ENCODE measurements around the gene BCL2.

DNA sequence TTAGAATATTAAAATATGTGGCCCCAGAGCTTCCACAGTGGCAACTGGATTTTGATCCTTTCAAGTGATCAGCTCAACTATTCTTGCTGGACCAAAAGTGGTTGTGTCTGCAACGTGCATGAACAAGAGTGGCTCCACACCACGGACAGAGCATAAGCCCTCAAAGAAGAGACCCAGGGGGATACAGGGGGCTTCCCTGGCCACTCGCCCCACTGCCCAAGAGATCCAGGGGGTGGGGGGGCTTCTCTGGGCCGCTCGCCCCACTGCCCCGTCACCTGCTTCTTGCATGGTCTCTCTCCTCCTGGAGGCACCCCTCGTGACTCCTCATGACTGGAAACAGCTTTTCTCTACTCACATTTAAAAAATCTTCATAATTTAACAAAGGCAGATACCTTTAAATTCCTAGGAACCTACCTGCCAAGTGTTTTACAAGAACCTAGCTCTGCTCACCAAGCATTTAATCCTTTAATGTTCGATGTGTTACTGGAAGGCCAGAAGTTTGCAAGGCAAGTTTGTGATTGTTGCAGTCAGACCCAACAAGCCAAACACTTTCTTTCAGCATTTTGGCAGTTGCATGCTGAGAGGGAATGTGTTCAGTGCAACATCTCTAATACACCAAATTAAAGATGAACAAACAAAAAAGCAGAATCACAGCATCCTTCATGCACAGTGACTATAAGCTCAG lies 174.3 kb downstream of the BCL2 start:
- TF ChIP-seq EP300 (IDR thresholded peaks at IDR 0.05; ENCODE audit: borderline replicate concordance) (no peak), CEBPB (IDR thresholded peaks at IDR 0.05) (no peak), RAD21 (IDR thresholded peaks at IDR 0.05; ENCODE audit: low read depth) (no peak), TAF1 (IDR thresholded peaks at IDR 0.05; ENCODE audit: low read depth) (no peak), YY1 (IDR thresholded peaks at IDR 0.05; ENCODE audit: low read depth) (no peak), TEAD4 (IDR thresholded peaks at IDR 0.05) (no peak), EGR1 (IDR thresholded peaks at IDR 0.05) (no peak), ZBTB7A (IDR thresholded peaks at IDR 0.05; ENCODE audit: low read depth) (no peak), CREB1 (IDR thresholded peaks at IDR 0.05; ENCODE audit: low read depth) (no peak), FOXM1 (IDR thresholded peaks at IDR 0.05; ENCODE audit: borderline replicate concordance, low read depth) (no peak)
- TF ChIP-seq, protein P1, sequence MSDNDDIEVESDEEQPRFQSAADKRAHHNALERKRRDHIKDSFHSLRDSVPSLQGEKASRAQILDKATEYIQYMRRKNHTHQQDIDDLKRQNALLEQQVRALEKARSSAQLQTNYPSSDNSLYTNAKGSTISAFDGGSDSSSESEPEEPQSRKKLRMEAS (IDR thresholded peaks at IDR 0.05), result no peak
- TF ChIP-seq, protein P2, sequence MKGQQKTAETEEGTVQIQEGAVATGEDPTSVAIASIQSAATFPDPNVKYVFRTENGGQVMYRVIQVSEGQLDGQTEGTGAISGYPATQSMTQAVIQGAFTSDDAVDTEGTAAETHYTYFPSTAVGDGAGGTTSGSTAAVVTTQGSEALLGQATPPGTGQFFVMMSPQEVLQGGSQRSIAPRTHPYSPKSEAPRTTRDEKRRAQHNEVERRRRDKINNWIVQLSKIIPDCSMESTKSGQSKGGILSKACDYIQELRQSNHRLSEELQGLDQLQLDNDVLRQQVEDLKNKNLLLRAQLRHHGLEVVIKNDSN (IDR thresholded peaks at IDR 0.05), result no peak

Data from Ishikawa (cell line).